H1 (cell line): Measurements from ENCODE around the gene PTGDR2.

ENCODE experiments used
- CBX8 ChIP-seq: fragments of 300-800, 300-1000 bp; sonication (generic); IDR thresholded peaks from 2 replicates; pipeline ENCODE4 v1.7.1; 2016; ENCODE audit warnings: low read depth, low read length, borderline replicate concordance
- RFX5 ChIP-seq: IDR thresholded peaks from 2 replicates; pipeline ENCODE4 v1.6.1; 2011; ENCODE audit warnings: low read depth, low read length, improper control_type of control experiment, borderline replicate concordance
- SP1 ChIP-seq: IDR thresholded peaks from 2 replicates; pipeline ENCODE4 v1.6.1; 2011; ENCODE audit warnings: low read depth, low read length
- TAF1 ChIP-seq: IDR thresholded peaks from 2 replicates; pipeline ENCODE4 v1.6.1; 2011; ENCODE audit warnings: mild to moderate bottlenecking, low read depth, low read length
- ZNF274 ChIP-seq: IDR thresholded peaks from 2 replicates; pipeline ENCODE4 v1.7.0; 2012; ENCODE audit warnings: low read length, borderline replicate concordance; ENCODE audit errors: extremely low read depth
- TF ChIP-seq, protein P1 (sequence below), 3 experiments: IDR thresholded peaks; 1 replicate in 2 of 3; 2 replicates in 1 of 3; pipeline versions ENCODE4 v1.5.1 to v1.6.1; 2011; ENCODE audit warnings: low read length in 3 of 3, mild to moderate bottlenecking in 3 of 3, inconsistent platforms in 2 of 3, low read depth in 1 of 3, moderate library complexity in 1 of 3; ENCODE audit not compliant: insufficient read depth in 1 of 3; ENCODE audit errors: control extremely low read depth in 1 of 3
- TF ChIP-seq, protein P2 (sequence below): IDR thresholded peaks from 2 replicates; pipeline ENCODE4 v1.6.1; 2012; ENCODE audit warnings: inconsistent platforms

DNA sequence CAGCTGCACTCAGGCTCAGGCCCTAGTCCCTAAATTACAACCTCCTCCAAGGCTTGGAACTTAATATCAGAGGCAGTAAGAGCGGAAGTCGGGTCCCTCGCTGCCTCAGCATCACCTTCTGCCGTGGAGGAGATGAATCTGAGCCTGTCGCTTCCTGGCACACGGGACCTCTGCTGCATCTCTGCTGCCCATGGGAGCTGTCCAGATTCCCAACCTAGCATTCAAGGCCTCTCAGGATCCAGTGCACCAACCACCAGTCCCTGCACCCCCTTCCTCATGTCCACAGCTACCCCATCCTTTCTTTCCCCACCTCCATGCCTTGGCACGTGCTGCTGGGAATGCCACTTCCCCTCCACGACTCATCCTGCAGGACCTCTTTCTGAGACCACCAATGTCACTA is 2.5 kb upstream of the PTGDR2 start:
- TF ChIP-seq, protein P1, sequence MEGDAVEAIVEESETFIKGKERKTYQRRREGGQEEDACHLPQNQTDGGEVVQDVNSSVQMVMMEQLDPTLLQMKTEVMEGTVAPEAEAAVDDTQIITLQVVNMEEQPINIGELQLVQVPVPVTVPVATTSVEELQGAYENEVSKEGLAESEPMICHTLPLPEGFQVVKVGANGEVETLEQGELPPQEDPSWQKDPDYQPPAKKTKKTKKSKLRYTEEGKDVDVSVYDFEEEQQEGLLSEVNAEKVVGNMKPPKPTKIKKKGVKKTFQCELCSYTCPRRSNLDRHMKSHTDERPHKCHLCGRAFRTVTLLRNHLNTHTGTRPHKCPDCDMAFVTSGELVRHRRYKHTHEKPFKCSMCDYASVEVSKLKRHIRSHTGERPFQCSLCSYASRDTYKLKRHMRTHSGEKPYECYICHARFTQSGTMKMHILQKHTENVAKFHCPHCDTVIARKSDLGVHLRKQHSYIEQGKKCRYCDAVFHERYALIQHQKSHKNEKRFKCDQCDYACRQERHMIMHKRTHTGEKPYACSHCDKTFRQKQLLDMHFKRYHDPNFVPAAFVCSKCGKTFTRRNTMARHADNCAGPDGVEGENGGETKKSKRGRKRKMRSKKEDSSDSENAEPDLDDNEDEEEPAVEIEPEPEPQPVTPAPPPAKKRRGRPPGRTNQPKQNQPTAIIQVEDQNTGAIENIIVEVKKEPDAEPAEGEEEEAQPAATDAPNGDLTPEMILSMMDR (IDR thresholded peaks at IDR 0.05; ENCODE audit: control extremely low read depth in 1 of 3, insufficient read depth in 1 of 3, low read depth in 1 of 3, low read length in 3 of 3): no peak
- no peak for TF ChIP-seq SP1
- TF ChIP-seq RFX5: no peak
- TF ChIP-seq, protein P2, sequence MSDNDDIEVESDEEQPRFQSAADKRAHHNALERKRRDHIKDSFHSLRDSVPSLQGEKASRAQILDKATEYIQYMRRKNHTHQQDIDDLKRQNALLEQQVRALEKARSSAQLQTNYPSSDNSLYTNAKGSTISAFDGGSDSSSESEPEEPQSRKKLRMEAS: no peak
- TF ChIP-seq CBX8: no peak
- TF ChIP-seq TAF1: no peak
- no peak for TF ChIP-seq ZNF274
